Placental epithelial cell (primary cell): ENCODE data around the gene NPL. TPM values are rescaled to one million over a fixed set of nuclear protein-coding genes. Genes with fewer than 3 reads are reported as not detected.

Source experiments
- total RNA-seq: library from RNA; depleted of rRNA; stranded (reverse); fragments of >200 nt; gene quantifications from 2 replicates; pipeline ENCODE4 v1.2.3, GENCODE V29; 2012

The NPL gene
- total RNA-seq, result 1.2 and 1.3 TPM in 2 replicates

GRCh38 chr1:182789138-182790076 lies at the start of gene NPL:
Gene NPL, plus strand, starts transcription at chr1:182789773. Its CDS starts 4,599 bp downstream, at chr1:182794372.

GRCh38 chr1:182839209-182840066 lies 49.9 kb downstream of the NPL start, which contains the start of gene DHX9:
Gene DHX9, plus strand, starts transcription at chr1:182839347. Its CDS starts 3,220 bp downstream, at chr1:182842567.

Other genes with a start within 250 kb of the NPL start
- gene RNASEL, start 200.5 kb upstream of the NPL start, total RNA-seq, result 12.2 and 12.6 TPM in 2 replicates
- gene RGS16, start 185.4 kb upstream of the NPL start, total RNA-seq, result 0.11 and 0.39 TPM in 2 replicates
- gene RGS8, start 105.2 kb upstream of the NPL start, total RNA-seq, result not detected in 2 replicates
- 104 and 144 TPM in 2 replicates for gene DHX9, start 49.6 kb downstream of the NPL start, total RNA-seq
- gene SHCBP1L, start 163.4 kb downstream of the NPL start, total RNA-seq, result 0.11 and 1.2 TPM in 2 replicates
- 488 and 506 TPM in 2 replicates for gene LAMC1, start 233.6 kb downstream of the NPL start, total RNA-seq